HG03354 (cell line): Measurements from ENCODE around the gene CRADD.
"Not testable (repeated sequence)": the region's sequence is repeated elsewhere in the genome, so short reads cannot be mapped to it uniquely, and the experiment has no call there.

Experiments used
- ATAC-seq: cut with Tn5 transposase; IDR thresholded peaks from one replicate; pipeline ENCODE4 v1.9.1; 2021; ENCODE audit warnings: mild to moderate bottlenecking; ENCODE audit not compliant: unreplicated experiment, poor library complexity, severe bottlenecking

The CRADD gene

DNA sequence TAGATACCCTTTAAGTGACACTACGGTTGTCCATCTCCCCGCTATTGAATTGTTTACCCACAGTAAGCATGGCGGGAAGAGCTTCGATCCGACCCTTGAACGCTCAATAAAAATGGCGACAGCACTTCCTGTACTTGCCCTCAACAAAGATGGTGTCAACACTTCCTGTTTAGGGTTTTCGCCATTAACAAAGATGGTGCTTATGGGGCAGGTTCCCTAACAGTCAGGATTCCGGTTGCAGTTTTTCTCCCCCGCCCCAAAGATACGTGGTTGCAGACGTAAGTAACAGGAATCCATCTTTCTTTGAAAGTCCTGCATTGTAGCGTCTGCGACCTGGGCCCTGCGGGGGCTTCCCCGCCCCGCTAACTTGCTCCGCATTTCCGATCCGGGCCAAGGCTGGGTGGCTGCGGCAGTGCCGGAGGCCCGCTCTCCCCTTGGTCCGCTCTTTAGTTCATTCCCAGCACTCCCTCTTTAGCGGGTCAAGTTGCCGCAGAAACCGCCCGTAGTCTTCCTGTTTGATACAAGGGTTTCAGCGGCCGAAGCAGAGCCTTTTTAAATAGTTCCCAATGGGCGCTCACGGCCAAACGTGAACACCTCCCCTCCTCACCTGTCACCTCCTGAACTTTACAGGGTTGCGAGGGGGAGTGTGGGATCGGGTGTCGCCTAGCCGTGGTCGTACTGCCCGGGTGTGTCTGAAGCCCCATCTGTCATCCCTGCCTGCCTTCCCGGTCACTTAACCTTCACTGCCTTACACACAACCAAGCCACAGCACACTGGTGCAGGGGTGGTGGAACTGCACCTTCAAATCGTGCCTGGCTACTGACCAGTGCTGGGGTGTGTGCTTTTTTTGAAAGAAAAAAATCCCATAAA, at the start of gene CRADD:
TSS of gene CRADD (plus strand) at position 181 of the 870 bp plus-strand sequence.
- ATAC-seq = peak; percentile 90

GRCh38 chr12:93632383-93632782, 44.8 kb upstream of the CRADD start:
- no peak for ATAC-seq

DNA sequence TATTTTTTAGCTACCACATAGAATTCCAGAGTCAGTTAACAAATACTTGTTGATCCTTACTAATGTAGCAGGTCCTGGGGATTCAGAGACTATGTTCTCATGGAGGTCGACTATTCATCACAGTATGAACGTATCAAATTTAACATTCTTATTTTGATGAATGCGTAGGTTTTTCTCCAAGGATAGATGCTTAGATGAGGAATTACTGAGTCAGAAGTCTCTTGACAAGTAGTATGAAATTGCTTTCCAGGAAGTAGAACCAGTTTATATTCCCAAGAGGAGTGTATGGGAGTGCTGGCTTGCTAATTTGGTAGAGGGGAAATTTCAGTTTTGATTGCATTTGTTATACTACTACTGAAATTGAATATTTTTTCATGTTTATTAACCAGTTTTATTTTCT, 42.8 kb upstream of the CRADD start:
- ATAC-seq = no peak

- no peak for ATAC-seq
Observed at GRCh38 chr12:93636708-93637107, 40.5 kb upstream of the CRADD start.

GRCh38 chr12:93638095-93638494, 39.1 kb upstream of the CRADD start:
- ATAC-seq = no peak

GRCh38 chr12:93638954-93639353, 38.2 kb upstream of the CRADD start:
- ATAC-seq = no peak

GRCh38 chr12:93639406-93639805, 37.8 kb upstream of the CRADD start:
- no peak for ATAC-seq

GRCh38 chr12:93641380-93641779, 35.8 kb upstream of the CRADD start:
- ATAC-seq = not testable (repeated sequence)

- ATAC-seq = no peak
Observed at GRCh38 chr12:93642751-93643150, 34.4 kb upstream of the CRADD start.

DNA sequence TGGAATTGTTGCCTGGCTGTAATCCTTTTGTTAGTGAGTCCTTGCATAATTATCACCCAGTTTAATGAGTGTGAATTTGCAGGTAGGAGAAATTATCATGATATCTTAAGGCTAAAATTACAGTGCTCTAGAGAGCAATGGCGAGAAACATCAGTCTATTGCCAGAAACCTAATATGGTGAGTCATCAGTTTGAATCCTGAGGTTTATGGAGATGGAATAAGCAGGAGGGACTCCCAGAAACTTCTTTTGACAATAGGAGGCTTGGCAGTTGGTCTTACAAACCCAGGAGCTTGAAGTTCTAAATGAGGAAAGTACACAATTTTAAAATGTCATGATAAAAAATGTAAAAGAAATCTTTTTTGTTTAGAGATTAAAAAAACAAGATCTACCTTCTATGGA, 31.5 kb upstream of the CRADD start:
- ATAC-seq = no peak

- ATAC-seq = no peak
Observed at GRCh38 chr12:93650626-93651025, 26.5 kb upstream of the CRADD start.

GRCh38 chr12:93653079-93653478, 24.1 kb upstream of the CRADD start:
- ATAC-seq = peak; percentile 83

GRCh38 chr12:93653712-93654111, 23.5 kb upstream of the CRADD start:
- ATAC-seq = no peak

GRCh38 chr12:93654421-93654820, 22.8 kb upstream of the CRADD start:
- no peak for ATAC-seq

- no peak for ATAC-seq
Observed at GRCh38 chr12:93657071-93657470, 20.1 kb upstream of the CRADD start.

GRCh38 chr12:93661021-93661420, 16.2 kb upstream of the CRADD start:
- ATAC-seq = no peak

DNA sequence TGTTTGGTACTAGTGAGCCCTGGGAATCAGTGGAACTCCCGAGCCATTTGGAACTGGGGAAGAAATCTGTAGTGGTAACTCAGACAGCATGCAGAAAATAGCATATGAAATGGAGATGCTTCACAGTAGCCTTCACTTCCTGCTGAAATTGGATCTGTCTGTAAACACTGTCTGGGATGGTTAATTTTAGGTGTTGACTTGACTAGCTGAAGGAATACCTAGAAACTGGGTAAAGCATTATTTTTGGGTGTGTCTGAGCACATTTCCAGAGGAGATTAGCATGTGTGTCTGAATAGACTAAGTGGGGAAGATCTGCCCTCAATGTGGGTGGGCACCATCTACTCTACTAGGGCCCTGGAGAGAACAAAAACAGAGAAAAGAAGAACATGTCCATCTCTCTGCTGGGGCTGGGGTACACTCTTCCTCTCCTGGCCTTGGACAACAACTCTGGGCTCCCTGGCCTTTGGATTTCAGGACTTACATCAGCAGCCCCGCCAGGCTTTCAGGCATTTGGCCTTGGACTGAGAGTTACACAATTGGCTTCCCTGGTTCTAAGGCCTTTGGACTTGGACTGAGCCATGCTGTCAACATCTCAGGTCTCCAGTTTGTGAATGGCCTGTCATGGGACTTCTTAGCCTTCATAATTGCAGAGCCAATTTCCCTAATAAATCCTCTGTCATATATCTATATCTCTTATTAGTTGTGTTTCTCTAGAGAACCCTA, 14.0 kb upstream of the CRADD start:
- ATAC-seq = no peak

- no peak for ATAC-seq
Observed at GRCh38 chr12:93663729-93664084, 13.5 kb upstream of the CRADD start.

DNA sequence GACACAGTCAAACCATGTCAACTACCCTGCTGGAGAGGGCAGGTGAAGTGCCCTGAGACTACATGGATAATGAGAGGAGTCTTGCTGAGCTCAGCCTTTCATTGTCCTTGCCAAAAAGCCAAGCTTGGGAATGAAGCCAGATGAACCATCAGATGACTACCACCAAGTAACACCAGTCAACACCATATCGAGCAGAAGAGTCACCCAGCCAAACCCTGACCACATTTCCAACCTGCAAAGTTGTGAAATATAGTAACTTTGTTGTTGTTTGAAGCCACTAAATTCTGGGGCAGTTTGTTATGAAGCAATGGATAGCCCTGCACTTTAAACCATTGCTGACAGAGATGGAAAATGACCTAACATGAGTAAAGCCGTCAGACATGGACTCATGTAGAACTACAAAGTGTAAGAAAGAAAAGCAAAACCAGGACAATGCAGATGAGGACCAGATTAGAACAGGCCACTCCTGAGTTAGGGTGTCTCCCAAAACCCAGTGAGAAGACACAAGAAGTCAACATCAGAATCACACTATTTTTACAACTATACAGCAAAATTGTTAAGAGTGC, 12.5 kb upstream of the CRADD start:
- no peak for ATAC-seq

DNA sequence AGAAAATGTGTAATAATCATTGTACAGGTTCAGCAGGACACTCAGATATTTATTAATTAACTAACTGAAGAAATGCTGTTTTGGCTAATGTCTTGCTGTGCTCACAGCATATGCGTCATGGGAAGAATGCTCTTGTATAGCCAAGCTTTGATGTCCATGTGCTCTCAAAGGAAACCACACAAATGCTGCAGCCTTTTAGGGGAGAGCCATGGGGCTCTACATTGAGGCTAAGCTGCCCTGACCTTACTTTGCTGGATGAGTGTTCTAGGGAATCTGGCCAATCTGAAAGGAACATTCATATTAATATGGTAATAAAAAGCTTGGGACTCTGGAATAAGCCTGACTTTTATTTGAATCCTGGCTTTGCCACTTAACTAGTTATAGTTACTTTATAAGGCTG, 9.5 kb upstream of the CRADD start:
- ATAC-seq = no peak

DNA sequence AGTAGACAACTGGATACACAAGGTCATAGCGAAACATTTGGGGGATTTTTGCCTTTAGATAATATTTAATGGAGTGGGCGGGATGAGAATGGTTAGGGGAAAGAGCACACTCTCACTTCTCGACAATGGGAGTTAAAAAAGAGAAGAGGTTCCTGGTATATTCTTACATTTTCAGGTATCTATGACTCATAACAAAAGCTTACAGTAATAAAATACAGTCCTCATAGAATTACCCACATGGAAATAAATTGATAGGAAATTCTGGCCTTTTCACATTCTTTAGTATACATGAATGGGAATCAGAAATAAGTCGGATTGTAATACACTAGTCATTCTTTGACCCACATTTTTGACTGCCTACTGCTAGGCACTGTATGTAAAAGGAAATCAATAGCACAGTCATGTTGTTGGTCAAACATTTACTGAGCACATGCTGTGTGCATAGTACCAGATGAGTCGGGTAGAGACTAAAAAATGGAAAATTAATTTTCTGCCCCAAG, 8.2 kb upstream of the CRADD start:
- peak; percentile 83 for ATAC-seq
